Endodermal cell (in vitro differentiated cells): Measurements from ENCODE around the gene PPIL4. TPM values are rescaled to one million over a fixed set of nuclear protein-coding genes. Genes with fewer than 3 reads are reported as not detected.
A peak's percentile ranks its signal among the peaks of the same experiment; 100 is the strongest.

Experiments used
- DNase-seq: peaks from one replicate; pipeline ENCODE4 v3.0.0-alpha.2; 2017
- H3K27ac ChIP-seq: 2 replicates; pipeline ENCODE4 v1.5.1; 2013; ENCODE audit warnings: mild to moderate bottlenecking, low read depth, low read length, moderate library complexity
- H3K27me3 ChIP-seq: 2 replicates; pipeline ENCODE4 v1.6.1; 2013; ENCODE audit warnings: mild to moderate bottlenecking, low read length, moderate library complexity; ENCODE audit not compliant: insufficient read depth, control insufficient read depth, poor library complexity, severe bottlenecking
- H3K36me3 ChIP-seq: 2 replicates; pipeline ENCODE4 v1.7.0; 2013; ENCODE audit warnings: mild to moderate bottlenecking, low read length, moderate library complexity; ENCODE audit not compliant: control insufficient read depth, insufficient read depth
- H3K4me1 ChIP-seq: one replicate; pipeline ENCODE4 v1.7.0; 2013; ENCODE audit warnings: low read length; ENCODE audit not compliant: control insufficient read depth, insufficient read depth
- H3K4me3 ChIP-seq: 2 replicates; pipeline ENCODE4 v1.5.1; 2013; ENCODE audit warnings: mild to moderate bottlenecking, low read length, moderate library complexity
- H3K9ac ChIP-seq: 2 replicates; pipeline ENCODE4 v1.6.1; 2013; ENCODE audit warnings: mild to moderate bottlenecking, low read length, moderate library complexity; ENCODE audit not compliant: poor library complexity, severe bottlenecking; ENCODE audit errors: extremely low read depth
- H3K9me3 ChIP-seq: 2 replicates; pipeline ENCODE4 v1.6.1; 2013; ENCODE audit warnings: mild to moderate bottlenecking, low read length, moderate library complexity; ENCODE audit not compliant: control insufficient read depth
- H3K27ac Mint-ChIP-seq: 2 replicates; pipeline ENCODE4 v1.8.0; 2020; ENCODE audit warnings: mixed read lengths
- H3K27me3 Mint-ChIP-seq: 2 replicates; pipeline ENCODE4 v1.8.0; 2021; ENCODE audit warnings: mild to moderate bottlenecking, mixed read lengths; ENCODE audit not compliant: insufficient read depth
- H3K36me3 Mint-ChIP-seq: 2 replicates; pipeline ENCODE4 v1.8.0; 2020; ENCODE audit warnings: low read depth, mixed read lengths
- H3K4me1 Mint-ChIP-seq: 2 replicates; pipeline ENCODE4 v1.8.0; 2020; ENCODE audit warnings: mixed read lengths
- H3K4me3 Mint-ChIP-seq: 2 replicates; pipeline ENCODE4 v1.8.0; 2020; ENCODE audit warnings: mild to moderate bottlenecking, moderate library complexity, mixed read lengths
- H3K9me3 Mint-ChIP-seq: 2 replicates; pipeline ENCODE4 v1.8.0; 2020; ENCODE audit warnings: mild to moderate bottlenecking, mixed read lengths
- WGBS, 2 experiments: methylation state at CpG; one replicate each; pipeline versions ENCODE4 v1.1.5 to v1.1.7; 2013; ENCODE audit warnings: missing lambda C conversion rate in 2 of 2, mixed read lengths in 1 of 2; ENCODE audit not compliant: insufficient coverage in 1 of 2, insufficient read length in 1 of 2; 5-methylcytosine and 5-hydroxymethylcytosine counted together
- total RNA-seq, 2 donors: library from RNA; stranded (reverse); fragmentation: NEBNext Ultra II Directional in 1 of 2; extraction: Animal tissue kit (Norgen Biotek cat#: 25700) in 1 of 2; gene quantifications; 2 replicates in 1 of 2; 3 replicates in 1 of 2; pipeline ENCODE4 v1.2.1, GENCODE V29; 2021
- TF ChIP-seq, protein P1 (sequence below): fragments of 200-600 bp; sonication (generic); conservative IDR thresholded peaks from 2 replicates; pipeline ENCODE4 v1.5.0; 2021; ENCODE audit warnings: antibody characterized with exemption, mild to moderate bottlenecking

Gene PPIL4
- total RNA-seq, 2 donors from 2014 or later, result 35.8 to 41.7 TPM

DNA sequence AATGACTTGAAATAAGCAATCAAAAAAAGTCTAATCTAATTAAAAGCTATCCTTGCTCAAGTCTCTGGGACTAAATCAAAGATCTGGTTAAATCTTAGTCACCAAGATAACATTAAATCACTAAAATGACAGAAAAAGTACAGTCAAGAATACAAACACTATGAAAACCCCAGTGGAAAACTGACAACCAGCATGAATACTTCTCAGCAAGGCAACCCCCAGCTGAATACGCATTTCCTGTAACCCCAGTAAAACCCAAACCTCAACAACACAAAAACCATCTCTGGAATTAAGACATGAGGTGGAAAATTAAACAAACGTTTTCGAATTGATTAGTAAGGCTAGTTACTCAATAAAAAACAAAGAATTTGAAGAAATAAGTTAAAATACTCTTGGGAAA lies 37.4 kb downstream of the PPIL4 start:
- H3K9ac ChIP-seq, result no peak overlapping the region
- no peak overlapping the region for H3K4me3 ChIP-seq
- H3K27me3 ChIP-seq, result no peaks in the 10 kb centered on the region
- TF ChIP-seq, protein P1, sequence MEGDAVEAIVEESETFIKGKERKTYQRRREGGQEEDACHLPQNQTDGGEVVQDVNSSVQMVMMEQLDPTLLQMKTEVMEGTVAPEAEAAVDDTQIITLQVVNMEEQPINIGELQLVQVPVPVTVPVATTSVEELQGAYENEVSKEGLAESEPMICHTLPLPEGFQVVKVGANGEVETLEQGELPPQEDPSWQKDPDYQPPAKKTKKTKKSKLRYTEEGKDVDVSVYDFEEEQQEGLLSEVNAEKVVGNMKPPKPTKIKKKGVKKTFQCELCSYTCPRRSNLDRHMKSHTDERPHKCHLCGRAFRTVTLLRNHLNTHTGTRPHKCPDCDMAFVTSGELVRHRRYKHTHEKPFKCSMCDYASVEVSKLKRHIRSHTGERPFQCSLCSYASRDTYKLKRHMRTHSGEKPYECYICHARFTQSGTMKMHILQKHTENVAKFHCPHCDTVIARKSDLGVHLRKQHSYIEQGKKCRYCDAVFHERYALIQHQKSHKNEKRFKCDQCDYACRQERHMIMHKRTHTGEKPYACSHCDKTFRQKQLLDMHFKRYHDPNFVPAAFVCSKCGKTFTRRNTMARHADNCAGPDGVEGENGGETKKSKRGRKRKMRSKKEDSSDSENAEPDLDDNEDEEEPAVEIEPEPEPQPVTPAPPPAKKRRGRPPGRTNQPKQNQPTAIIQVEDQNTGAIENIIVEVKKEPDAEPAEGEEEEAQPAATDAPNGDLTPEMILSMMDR, result no peak
- H3K9me3 ChIP-seq, result no peaks in the 10 kb centered on the region
- Mint-ChIP-seq H3K9me3 (no peaks in the 10 kb centered on the region), H3K36me3 (peaks cover 18% of the 10 kb centered on the region), H3K4me3 (no peak overlapping the region), H3K4me1 (peaks cover 5% of the 10 kb centered on the region), H3K27ac (peak overlapping the region; percentile 87), H3K27me3 (no peaks in the 10 kb centered on the region)
- peaks cover 40% of the 10 kb centered on the region for H3K36me3 ChIP-seq
- no peak overlapping the region for H3K27ac ChIP-seq
- no peak for DNase-seq
- no peaks in the 10 kb centered on the region for H3K4me1 ChIP-seq
- WGBS, 2 experiments, result 68% methylated on average over 3 of the region's 3 CpGs; no CpG with 5 or more reads in 1 of the 2 experiments

DNA sequence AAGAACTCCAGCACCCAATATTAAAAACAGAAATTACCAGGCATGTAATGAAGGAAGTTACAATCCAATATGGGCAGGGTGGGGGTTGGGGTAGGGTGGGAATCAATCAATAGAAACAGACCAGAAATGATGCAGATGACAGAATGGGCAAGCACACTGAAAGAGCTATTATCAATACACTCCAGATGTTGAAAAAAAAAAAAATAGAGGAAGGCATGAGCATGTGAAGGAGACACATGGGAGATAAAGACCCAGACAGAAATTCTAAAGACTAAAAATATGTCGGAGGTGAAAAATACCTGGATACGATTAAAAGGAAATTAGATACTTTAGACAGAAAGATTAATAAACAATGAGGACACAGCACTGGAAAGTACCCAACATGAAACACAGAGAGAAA lies 42.0 kb downstream of the PPIL4 start:
- Histone ChIP-seq H3K4me1 (no peaks in the 10 kb centered on the region), H3K9me3 (no peaks in the 10 kb centered on the region), H3K36me3 (peaks cover 42% of the 10 kb centered on the region), H3K27me3 (no peaks in the 10 kb centered on the region), H3K27ac (no peak overlapping the region), H3K9ac (no peak overlapping the region), H3K4me3 (no peak overlapping the region)
- H3K4me3 Mint-ChIP-seq, result no peak overlapping the region
- H3K4me1 Mint-ChIP-seq, result peaks cover 3% of the 10 kb centered on the region
- no peaks in the 10 kb centered on the region for H3K9me3 Mint-ChIP-seq
- H3K27ac Mint-ChIP-seq, result no peak overlapping the region
- H3K36me3 Mint-ChIP-seq, result peaks cover 14% of the 10 kb centered on the region
- WGBS, 2 experiments, result 90 to 96% methylated on average over 1 to 2 of the region's 2 CpGs
- TF ChIP-seq, protein P1, result no peak
- H3K27me3 Mint-ChIP-seq, result no peaks in the 10 kb centered on the region
- DNase-seq, result no peak

DNA sequence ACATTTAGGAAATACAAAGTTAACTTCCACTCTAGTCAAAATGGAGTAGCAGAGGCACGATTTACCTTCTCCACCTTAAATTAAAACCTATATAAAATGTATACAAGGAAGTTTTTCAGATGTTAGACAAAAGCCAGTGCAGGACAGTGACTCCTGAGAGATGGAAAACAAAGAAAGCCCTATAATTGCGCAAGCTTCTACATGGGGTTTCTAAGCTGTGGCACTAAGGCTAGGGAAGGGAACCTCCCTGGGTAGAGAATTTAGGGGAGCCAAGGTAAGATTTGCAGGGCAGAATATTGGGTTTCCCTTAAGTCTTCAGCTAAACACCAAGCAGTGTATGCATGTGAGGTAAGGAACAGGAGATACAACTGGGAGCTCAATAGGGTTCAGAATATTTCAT lies 42.6 kb downstream of the PPIL4 start:
- WGBS, 2 experiments, result 90 to 100% methylated on average over 1 of the region's 2 CpGs
- no peaks in the 10 kb centered on the region for H3K27me3 Mint-ChIP-seq
- Histone ChIP-seq H3K27me3 (no peaks in the 10 kb centered on the region), H3K4me1 (no peaks in the 10 kb centered on the region), H3K36me3 (peaks cover 42% of the 10 kb centered on the region), H3K9me3 (no peaks in the 10 kb centered on the region), H3K9ac (no peak overlapping the region), H3K4me3 (no peak overlapping the region), H3K27ac (no peak overlapping the region)
- TF ChIP-seq, protein P1, result no peak
- H3K4me3 Mint-ChIP-seq, result no peak overlapping the region
- no peaks in the 10 kb centered on the region for H3K9me3 Mint-ChIP-seq
- peaks cover 13% of the 10 kb centered on the region for H3K36me3 Mint-ChIP-seq
- H3K27ac Mint-ChIP-seq, result no peak overlapping the region
- H3K4me1 Mint-ChIP-seq, result no peaks in the 10 kb centered on the region
- no peak for DNase-seq
